ENCODE measurements around the gene ACTN4.
"Not testable (repeated sequence)": the region's sequence is repeated elsewhere in the genome, so short reads cannot be mapped to it uniquely, and the experiment has no call there.

- not testable (repeated sequence) for TF ChIP-seq CTCF (conservative IDR thresholded peaks at IDR 0.05); EZH2 (IDR thresholded peaks at IDR 0.05; ENCODE audit: low read depth)
Observed at GRCh38 chr19:38631811-38632475, 15.5 kb upstream of the ACTN4 start.

All from PC-9 (cell line).